CD1c-positive myeloid dendritic cell (primary cell): Measurements from ENCODE around the gene CTSZ.
"Not testable (repeated sequence)": the region's sequence is repeated elsewhere in the genome, so short reads cannot be mapped to it uniquely, and the experiment has no call there.

ENCODE experiments used
- DNase-seq: peaks from one replicate; pipeline ENCODE4 v3.0.0-alpha.2; 2016; ENCODE audit errors: extremely low spot score

The CTSZ gene

GRCh38 chr20:59006864-59007664 lies at the start of gene CTSZ:
TSS of gene CTSZ (minus strand) at chr20:59007254. CDS start at chr20:59007128, 126 bp downstream.
- DNase-seq: peak; percentile 82

GRCh38 chr20:59055302-59055701 lies 48.2 kb upstream of the CTSZ start:
- DNase-seq: peak; percentile 52

- no peak for DNase-seq
Measured at GRCh38 chr20:59051666-59052185, 44.7 kb upstream of the CTSZ start.

GRCh38 chr20:59050437-59050836 lies 43.4 kb upstream of the CTSZ start:
- DNase-seq: no peak

GRCh38 chr20:59048681-59049030 lies 41.6 kb upstream of the CTSZ start:
- DNase-seq: no peak

GRCh38 chr20:59047938-59048680 lies 41.1 kb upstream of the CTSZ start:
- no peak for DNase-seq

GRCh38 chr20:59046862-59047261 lies 39.8 kb upstream of the CTSZ start:
- no peak for DNase-seq

- DNase-seq: no peak
Measured at GRCh38 chr20:59044796-59045195, 37.7 kb upstream of the CTSZ start.

GRCh38 chr20:59044295-59044694 lies 37.2 kb upstream of the CTSZ start:
- no peak for DNase-seq

GRCh38 chr20:59043698-59044097 lies 36.6 kb upstream of the CTSZ start:
- no peak for DNase-seq

GRCh38 chr20:59042796-59043631 lies 36.0 kb upstream of the CTSZ start:
- DNase-seq: peak; percentile 98

GRCh38 chr20:59042151-59042795 lies 35.2 kb upstream of the CTSZ start, which contains the start of gene PRELID3B:
TSS of gene PRELID3B (minus strand) at chr20:59042786. CDS start at chr20:59042730, 56 bp downstream.
- peak; percentile 46 for DNase-seq

- DNase-seq: not testable (repeated sequence)
Measured at GRCh38 chr20:59041487-59041886, 34.4 kb upstream of the CTSZ start.

GRCh38 chr20:59040667-59041066 lies 33.6 kb upstream of the CTSZ start:
- DNase-seq: no peak

GRCh38 chr20:59039233-59039632 lies 32.2 kb upstream of the CTSZ start:
- no peak for DNase-seq

- DNase-seq: no peak
Measured at GRCh38 chr20:59037386-59037785, 30.3 kb upstream of the CTSZ start.

- DNase-seq: no peak
Measured at GRCh38 chr20:59035381-59035780, 28.3 kb upstream of the CTSZ start.

GRCh38 chr20:59033616-59034165 lies 26.6 kb upstream of the CTSZ start:
- DNase-seq: no peak

GRCh38 chr20:59033093-59033492 lies 26.0 kb upstream of the CTSZ start:
- DNase-seq: no peak

GRCh38 chr20:59032713-59033059 lies 25.6 kb upstream of the CTSZ start:
- DNase-seq: no peak

- peak; percentile 98 for DNase-seq
Measured at GRCh38 chr20:59032023-59032712, 25.1 kb upstream of the CTSZ start, which contains the start of gene ATP5F1E. TSS of gene ATP5F1E (minus strand) at chr20:59032335. CDS start at chr20:59032251, 84 bp downstream.
